Right lobe of liver (tissue), 4 donors: ENCODE data around the gene ABLIM3.

Source experiments
- CTCF ChIP-seq, 4 donors: fragments of 200-600 bp in 3 of 4; fragments of 450-650 bp in 1 of 4; IDR thresholded peaks; one replicate each; pipeline versions ENCODE4 v1.5.1 to v1.8.0; 2016 to 2022; ENCODE audit warnings: antibody characterized with exemption in 4 of 4, mild to moderate bottlenecking in 2 of 4
- POLR2A ChIP-seq: fragments of 450-650 bp; IDR thresholded peaks from one replicate; pipeline ENCODE4 v1.6.1; 2017; ENCODE audit warnings: antibody characterized with exemption, mild to moderate bottlenecking
- donor health status: DM: no; HTN: no; CAD: no.
- donor health status: DM: no; HTN: no; CAD: no.
- donor health status: DM: no; HTN: yes; CAD: no.

- TF ChIP-seq CTCF (IDR thresholded peaks at IDR 0.05) (no peak), POLR2A (no peak)
Observed at GRCh38 chr5:149121145-149121544, 20.1 kb upstream of the ABLIM3 start.
